Stimulated activated CD4-positive, alpha-beta T cell treated with anti-CD3 and anti-CD28 coated beads, Interleukin-4, amount 100 ng/mL, for 48 hours (primary cell): ENCODE results near the gene SCGB1A1.
"Not testable (repeated sequence)": the region's sequence is repeated elsewhere in the genome, so short reads cannot be mapped to it uniquely, and the experiment has no call there.

Experiments
- DNase-seq, 2 donors: peaks; one replicate each; pipeline ENCODE4 v3.0.0-alpha.2; 2020; ENCODE audit warnings: low read depth in 2 of 2

The SCGB1A1 gene

DNA sequence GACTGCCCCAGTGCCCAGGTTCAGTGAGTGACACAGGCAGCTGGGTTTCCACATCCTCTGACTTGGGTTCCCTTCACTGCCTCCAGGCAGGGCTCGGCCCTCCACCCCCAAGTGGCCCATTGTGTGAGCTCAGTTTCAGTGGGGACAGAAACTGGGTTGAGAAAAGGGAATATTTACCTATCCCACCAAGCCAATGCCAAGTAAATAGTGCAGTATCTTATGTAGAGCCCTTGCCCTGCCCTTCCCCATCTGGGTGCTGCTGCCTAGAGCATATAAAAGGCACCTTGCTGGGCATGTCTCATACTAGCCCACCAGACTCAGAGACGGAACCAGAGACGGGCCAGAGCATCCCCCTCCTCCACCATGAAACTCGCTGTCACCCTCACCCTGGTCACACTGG is at the start of gene SCGB1A1:
Gene SCGB1A1, plus strand, starts transcription at position 301 of the 400 bp plus-strand sequence. Its CDS starts 63 bp downstream, at position 364.
- no peak for DNase-seq

DNA sequence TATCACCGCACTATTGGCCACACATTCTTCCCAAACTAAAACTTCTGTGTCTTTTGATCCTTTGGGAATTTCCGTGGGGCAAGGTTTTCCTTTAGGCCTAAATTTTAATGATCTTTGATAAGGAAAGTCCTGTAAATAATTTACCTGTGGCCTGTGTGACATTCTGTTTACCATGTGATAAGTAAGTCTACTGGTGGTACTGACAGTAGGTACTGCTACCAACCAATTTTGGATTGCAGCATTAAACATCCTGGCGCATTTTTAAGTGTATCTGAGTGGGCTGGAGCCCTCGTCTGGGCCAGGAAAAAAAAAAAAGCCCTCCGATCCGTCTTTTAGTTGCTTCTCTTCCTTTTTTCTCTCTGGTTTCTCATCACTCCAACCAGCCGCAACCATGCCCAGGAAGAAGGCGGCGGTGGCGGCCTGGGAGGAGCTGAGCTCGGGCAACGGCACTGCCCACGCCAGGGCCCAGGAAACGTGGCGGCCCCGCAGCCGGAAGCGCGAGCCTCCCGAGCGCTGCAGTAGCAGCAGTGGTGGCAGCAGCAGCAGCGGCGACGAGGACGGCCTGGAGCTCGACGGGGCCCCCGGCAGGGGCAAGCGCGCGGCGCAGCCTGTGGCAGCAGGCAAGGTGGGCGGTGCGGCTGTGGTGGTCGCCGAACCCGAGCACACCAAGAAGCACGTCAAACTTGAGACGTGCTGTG is 47.9 kb upstream of the SCGB1A1 start:
- DNase-seq = peak in 1 of 2 donors; percentile 28

- no peak for DNase-seq
These were observed 46.0 kb upstream of the SCGB1A1 start for GRCh38 chr11:62372871-62373270.

DNA sequence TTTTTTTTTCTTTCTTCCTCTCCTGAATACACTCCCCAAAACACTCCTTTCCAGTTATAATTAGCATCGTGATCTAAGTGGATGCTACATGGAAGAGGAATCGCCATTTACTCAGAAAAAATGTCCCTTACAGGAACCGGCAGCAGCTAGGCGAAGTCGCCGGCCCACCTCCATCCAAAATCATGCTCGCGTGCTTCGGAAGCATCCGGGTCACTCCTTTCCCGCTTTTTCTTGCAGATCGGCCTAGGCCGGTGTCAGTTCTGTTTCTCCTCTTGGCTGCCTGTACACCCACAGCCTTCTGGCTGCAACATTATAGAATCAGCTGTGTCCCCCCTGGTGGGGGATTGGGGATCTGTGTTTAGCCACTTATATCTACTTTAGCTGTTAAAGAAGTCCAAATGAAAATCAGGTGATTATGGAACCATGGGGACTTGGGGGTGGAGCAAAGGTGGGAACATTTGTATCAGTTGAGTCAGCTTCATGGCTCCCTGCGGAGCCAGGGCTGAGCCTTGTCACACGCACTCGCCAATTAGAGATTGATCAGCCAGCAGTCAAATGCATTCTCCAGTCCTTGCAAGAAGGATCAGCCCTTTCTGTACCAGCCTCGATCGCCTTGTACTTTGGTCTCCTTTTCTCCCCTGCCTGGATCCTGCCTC is 45.2 kb upstream of the SCGB1A1 start:
- no peak for DNase-seq

DNA sequence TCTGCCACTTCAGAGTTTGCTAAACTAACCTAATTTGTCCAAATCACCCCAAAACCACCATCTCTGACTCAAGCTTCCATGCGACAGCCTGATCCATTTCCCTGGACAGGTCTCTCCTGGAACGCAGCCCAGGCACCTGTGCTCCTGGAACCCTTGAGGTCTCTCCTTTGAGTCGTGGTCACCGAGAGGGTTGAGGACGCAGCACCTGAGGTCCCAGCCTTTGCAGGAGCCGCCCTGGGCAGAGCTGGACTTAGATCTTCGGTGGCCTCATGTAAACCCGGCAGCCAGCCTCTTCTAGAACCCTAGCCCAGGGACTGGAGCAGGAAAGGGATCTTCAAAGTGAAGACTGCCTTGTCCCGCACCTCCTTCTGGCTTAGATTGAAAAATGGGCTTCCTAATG is 44.0 kb upstream of the SCGB1A1 start:
- no peak for DNase-seq

GRCh38 chr11:62378459-62379063 is 40.3 kb upstream of the SCGB1A1 start:
- DNase-seq = not testable (repeated sequence)

- DNase-seq = not testable (repeated sequence)
These were observed 39.2 kb upstream of the SCGB1A1 start for GRCh38 chr11:62379586-62379985.

GRCh38 chr11:62380821-62381245 is 38.0 kb upstream of the SCGB1A1 start:
- DNase-seq = not testable (repeated sequence)

DNA sequence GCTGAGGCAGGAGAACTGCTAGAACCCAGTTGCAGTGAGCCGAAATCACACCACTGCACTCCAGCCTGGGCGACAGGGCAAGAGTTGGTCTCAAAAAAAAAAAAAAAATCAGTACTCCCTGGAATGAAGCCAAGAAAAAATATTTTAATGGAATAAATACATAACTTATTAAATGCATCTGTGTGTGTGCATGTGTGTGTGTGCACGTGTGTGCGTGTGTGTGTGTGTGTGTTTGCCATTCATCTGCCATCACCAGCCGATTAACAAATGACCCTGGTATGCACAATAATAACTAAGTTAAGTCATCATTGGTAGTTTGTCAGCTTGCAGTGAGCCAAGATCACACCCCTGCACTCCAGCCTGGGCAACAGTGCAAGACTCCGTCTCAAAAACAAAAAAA is 35.0 kb upstream of the SCGB1A1 start:
- no peak for DNase-seq

GRCh38 chr11:62386083-62386482 is 32.8 kb upstream of the SCGB1A1 start:
- DNase-seq = not testable (repeated sequence)

GRCh38 chr11:62387381-62387780 is 31.5 kb upstream of the SCGB1A1 start:
- DNase-seq = no peak

GRCh38 chr11:62388999-62389398 is 29.8 kb upstream of the SCGB1A1 start:
- no peak for DNase-seq

GRCh38 chr11:62390237-62390636 is 28.6 kb upstream of the SCGB1A1 start:
- DNase-seq = no peak

DNA sequence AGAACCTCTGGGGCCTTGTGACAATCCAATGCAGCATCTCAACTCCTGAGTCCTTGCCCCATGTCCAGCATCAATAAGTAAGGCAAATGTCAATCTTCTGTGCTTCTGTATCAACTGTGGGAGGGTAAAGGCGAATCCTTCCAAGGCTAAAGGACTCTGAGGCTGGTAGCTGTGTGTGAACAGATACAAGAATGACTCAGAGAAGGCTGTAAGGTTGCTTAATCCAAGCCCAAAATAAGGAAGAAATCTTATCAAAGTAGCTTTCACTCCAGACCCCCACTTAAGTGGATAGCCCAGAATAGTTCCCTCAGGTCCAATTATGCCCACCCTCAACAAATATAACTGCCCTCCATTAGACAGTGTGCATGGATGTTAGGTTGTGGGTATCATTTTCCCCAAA is 28.1 kb upstream of the SCGB1A1 start:
- no peak for DNase-seq

DNA sequence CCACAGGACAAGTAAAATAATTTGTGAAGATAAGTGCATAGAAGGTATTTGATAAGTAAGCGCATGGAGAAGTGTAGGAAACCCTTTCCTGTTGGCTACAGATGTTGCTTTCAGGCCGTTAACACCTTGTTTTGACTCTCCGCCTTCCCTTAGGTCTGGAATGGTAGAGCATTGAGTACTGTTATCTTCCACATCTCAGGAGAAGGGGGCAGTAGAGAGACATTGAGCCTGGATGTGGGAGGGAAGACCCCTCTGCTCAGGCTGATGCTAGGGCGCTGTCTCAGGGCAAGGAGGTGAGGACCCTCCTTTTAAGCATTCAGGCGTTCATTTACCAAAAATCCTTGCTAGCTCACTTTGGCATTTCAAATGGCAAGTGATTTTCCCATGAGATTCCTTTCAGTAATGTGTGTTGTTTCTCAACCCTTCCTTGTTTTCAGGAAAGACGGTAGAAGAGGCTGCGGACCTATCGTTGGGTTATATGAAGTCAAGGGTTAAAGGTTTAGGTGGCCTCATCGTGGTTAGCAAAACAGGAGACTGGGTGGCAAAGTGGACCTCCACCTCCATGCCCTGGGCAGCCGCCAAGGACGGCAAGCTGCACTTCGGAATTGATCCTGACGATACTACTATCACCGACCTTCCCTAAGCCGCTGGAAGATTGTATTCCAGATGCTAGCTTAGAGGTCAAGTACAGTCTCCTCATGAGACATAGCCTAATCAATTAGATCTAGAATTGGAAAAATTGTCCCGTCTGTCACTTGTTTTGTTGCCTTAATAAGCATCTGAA is 27.0 kb upstream of the SCGB1A1 start:
- DNase-seq = no peak

GRCh38 chr11:62392506-62392905 is 26.3 kb upstream of the SCGB1A1 start:
- DNase-seq = no peak

DNA sequence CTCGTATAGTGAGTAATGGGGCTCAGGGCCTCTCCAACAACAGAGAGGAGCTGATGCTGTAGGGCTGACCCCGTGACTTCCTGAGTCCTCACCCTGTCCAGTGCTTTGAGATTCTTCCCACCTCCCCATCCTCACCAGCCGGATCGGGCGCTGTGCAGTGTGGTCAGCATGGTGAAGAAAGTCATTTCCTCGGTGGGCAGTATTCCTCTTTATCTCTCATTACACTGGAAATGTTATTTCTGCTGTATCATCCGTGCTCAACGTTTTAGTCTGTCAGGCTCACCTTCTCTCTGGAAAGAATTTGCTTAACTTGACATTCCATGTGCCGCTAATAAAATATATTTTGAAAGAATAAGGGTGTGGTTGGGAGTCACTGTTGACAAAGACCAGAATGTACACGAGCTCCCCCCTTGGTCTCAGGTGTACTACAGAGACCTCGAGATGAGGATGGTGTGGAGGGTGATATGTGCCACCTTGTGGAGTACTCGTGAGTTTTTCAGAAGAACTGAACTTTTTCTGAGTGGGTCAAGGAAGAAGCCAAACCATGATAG is 25.7 kb upstream of the SCGB1A1 start:
- DNase-seq = no peak

DNA sequence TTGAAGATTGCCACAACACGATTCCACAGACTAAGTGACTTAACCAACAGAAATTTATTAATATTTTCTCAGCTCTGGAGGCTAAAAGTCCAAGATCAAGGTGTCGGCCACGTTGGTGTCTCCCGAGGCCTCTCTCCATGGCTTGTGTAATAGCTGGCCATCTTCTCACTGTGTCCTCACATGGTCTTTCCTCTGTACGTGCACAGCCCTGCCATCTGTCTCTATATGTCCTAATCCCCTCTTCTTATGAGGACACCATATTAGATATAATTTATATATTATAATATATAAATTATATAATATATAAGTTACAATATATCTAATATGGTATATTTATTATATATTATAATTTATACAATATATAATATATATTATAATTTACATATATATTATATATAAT is 25.1 kb upstream of the SCGB1A1 start:
- DNase-seq = no peak

DNA sequence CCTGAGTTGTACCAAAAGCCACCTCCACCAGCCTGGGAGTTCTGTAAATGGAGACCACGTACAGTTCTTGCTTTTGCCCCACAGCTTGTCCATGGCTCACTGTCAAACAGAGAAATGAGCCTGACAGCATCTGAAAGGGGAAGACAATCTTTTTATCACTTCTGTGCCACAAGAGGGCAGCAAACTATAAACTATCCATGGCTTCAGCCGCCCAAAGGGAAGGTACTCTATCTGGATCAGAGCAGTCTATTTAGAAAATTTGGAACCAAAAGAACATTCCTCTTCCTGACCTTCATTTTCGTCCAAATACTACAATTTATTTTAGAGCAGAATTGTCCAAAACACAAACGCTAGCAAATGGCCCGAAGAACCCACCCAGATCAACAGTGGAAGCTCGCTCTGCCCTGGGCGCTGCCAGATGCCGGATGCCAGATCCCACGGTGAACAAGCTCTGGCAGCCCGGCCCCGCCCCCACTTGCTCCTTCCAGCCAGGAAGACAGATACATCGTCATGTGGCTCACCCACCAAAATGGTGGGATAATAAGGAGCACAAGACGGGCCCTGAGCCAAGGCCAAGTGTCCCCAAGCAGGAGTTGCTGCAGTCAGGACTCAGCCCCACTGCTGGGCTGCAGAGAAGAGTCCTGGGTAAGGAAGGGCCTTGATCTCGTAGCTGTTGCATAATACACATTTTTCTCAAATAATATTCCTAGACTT is 23.9 kb upstream of the SCGB1A1 start:
- no peak for DNase-seq

DNA sequence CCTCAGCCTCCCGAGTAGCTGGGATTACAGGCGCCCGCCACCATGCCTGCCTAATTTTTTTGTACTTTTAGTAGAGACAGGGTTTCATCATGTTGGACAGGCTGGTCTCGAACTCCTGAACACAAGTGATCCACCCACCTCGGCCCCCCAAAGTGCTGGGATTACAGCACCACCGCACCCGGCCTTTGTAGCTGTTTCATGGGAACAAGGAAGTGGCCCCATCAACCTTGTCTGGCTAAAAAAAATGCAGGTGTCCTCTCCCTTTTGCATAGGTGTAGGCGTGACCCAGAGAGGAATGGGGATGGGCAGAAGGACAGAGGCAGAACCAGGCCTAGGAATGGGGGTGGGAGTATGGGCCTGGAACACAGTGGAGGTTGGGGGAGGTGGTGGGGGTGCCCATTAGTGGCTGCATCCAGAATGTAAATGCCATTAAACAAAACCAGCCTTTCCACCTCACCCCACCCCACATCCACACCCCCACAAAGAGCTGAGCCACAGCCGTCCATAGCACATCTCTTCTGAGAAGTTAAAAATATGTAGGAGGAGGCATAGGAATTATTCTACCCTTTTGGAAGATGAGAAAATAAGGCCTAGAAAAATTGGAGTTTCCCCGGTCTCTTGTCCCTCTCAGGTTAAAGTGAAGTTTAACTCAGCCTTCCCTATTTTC is 22.8 kb upstream of the SCGB1A1 start:
- DNase-seq = no peak
